B cell (primary cell): ENCODE data around the gene TNNI3K. TPM values are rescaled to one million over a fixed set of nuclear protein-coding genes. Genes with fewer than 3 reads are reported as not detected.

Experiments used
- ATAC-seq: fragments of 200-7000 bp; cut with Tn5 transposase; one replicate; pipeline ENCODE4 v1.10.0; 2021; ENCODE audit warnings: low read depth, mild to moderate bottlenecking, moderate number of reproducible peaks, moderate library complexity
- CTCF ChIA-PET: fragments of 350-600 bp; sonication (Branson Sonifier 250); formaldehyde crosslinking; loops from one replicate; lab custom pipeline; 2021; ENCODE audit warnings: antibody characterized with exemption, inconsistent platforms; lab: Charles Lee
- POLR2A ChIA-PET: fragments of 350-600 bp; sonication (Branson Sonifier 250); formaldehyde crosslinking; loops from one replicate; lab custom pipeline; 2021; ENCODE audit warnings: antibody characterized with exemption; lab: Charles Lee
- DNase-seq: peaks from one replicate; pipeline ENCODE4 v3.0.0; 2013
- H2AFZ ChIP-seq: 2 replicates; pipeline ENCODE4 v1.6.1; 2012; ENCODE audit warnings: mild to moderate bottlenecking, low read depth, low read length; ENCODE audit not compliant: insufficient read depth, poor library complexity, severe bottlenecking
- H3K27ac ChIP-seq, 2 donors: 1 replicate in 1 of 2; 2 replicates in 1 of 2; pipeline ENCODE4 v1.5.1; 2012 to 2013; ENCODE audit warnings: low read length in 2 of 2, mild to moderate bottlenecking in 2 of 2, moderate library complexity in 1 of 2
- H3K27me3 ChIP-seq, 4 experiments: fragments of 200-600 bp in 1 of 4; sonication (generic) in 1 of 4; replicated peaks in 1 of 4; 1 replicate in 2 of 4; 2 replicates in 2 of 4; pipeline versions ENCODE4 v1.6.1 to v1.7.0; 2013 to 2016; ENCODE audit warnings: low read length in 3 of 4, mild to moderate bottlenecking in 2 of 4, mixed read lengths in 1 of 4, moderate library complexity in 1 of 4; ENCODE audit not compliant: insufficient read depth in 4 of 4, control insufficient read depth in 3 of 4; ENCODE audit errors: control extremely low read depth in 1 of 4
- H3K36me3 ChIP-seq, 2 experiments: replicated peaks in 1 of 2; 1 replicate in 1 of 2; 2 replicates in 1 of 2; pipeline versions ENCODE4 v1.6.1 to v1.7.1; 2013; ENCODE audit warnings: low read length in 1 of 2; ENCODE audit not compliant: insufficient read depth in 2 of 2, control insufficient read depth in 1 of 2; ENCODE audit errors: control extremely low read depth in 1 of 2, extremely low read depth in 1 of 2
- H3K4me1 ChIP-seq, 2 donors: fragments of 200-600 bp in 1 of 2; sonication (generic) in 1 of 2; 1 replicate in 1 of 2; 2 replicates in 1 of 2; pipeline versions ENCODE4 v1.5.1 to v1.6.1; 2013 to 2017; ENCODE audit warnings: low read length in 2 of 2; ENCODE audit not compliant: control insufficient read depth in 2 of 2, insufficient read depth in 2 of 2
- H3K4me2 ChIP-seq: replicated peaks from 2 replicates; pipeline ENCODE3; 2012; ENCODE audit warnings: mild to moderate bottlenecking, low read depth, low read length; ENCODE audit not compliant: poor library complexity, severe bottlenecking
- H3K4me3 ChIP-seq, 5 experiments: fragments of 200-600 bp in 1 of 5; sonication (generic) in 1 of 5; 1 replicate in 3 of 5; 2 replicates in 2 of 5; pipeline versions ENCODE4 v1.5.1 to v1.7.0; 2011 to 2016; ENCODE audit warnings: low read length in 4 of 5, mild to moderate bottlenecking in 4 of 5, low read depth in 2 of 5, control low read depth in 1 of 5, moderate library complexity in 1 of 5; ENCODE audit not compliant: insufficient read depth in 1 of 5; ENCODE audit errors: control extremely low read depth in 1 of 5, extremely low read depth in 1 of 5
- H3K79me2 ChIP-seq: fragments of 200-600 bp; sonication (generic); one replicate; pipeline ENCODE4 v1.6.0; 2016; ENCODE audit warnings: low read length; ENCODE audit not compliant: control insufficient read depth, insufficient read depth
- H3K9ac ChIP-seq: fragments of 200-600 bp; sonication (generic); 2 replicates; pipeline ENCODE4 v1.6.1; 2017; ENCODE audit warnings: mild to moderate bottlenecking, low read length, moderate library complexity
- H3K9me3 ChIP-seq, 3 donors: one replicate each; pipeline versions ENCODE4 v1.6.1 to v1.7.1; 2013; ENCODE audit warnings: low read length in 2 of 3; ENCODE audit not compliant: control insufficient read depth in 2 of 3, insufficient read depth in 1 of 3; ENCODE audit errors: control extremely low read depth in 1 of 3
- H4K20me1 ChIP-seq: 2 replicates; pipeline ENCODE4 v1.6.0; 2012; ENCODE audit warnings: mild to moderate bottlenecking, low read length; ENCODE audit not compliant: insufficient read depth, control insufficient read depth, poor library complexity, severe bottlenecking
- H3K27ac Mint-ChIP-seq: one replicate; pipeline ENCODE4 v1.8.0; 2021; ENCODE audit warnings: mixed read lengths
- H3K27me3 Mint-ChIP-seq: one replicate; pipeline ENCODE4 v1.8.0; 2021; ENCODE audit warnings: mixed read lengths
- H3K4me1 Mint-ChIP-seq: one replicate; pipeline ENCODE4 v1.8.0; 2021; ENCODE audit warnings: mixed read lengths
- H3K4me3 Mint-ChIP-seq: one replicate; pipeline ENCODE4 v1.8.0; 2021; ENCODE audit warnings: mixed read lengths
- H3K9me3 Mint-ChIP-seq: one replicate; pipeline ENCODE4 v1.8.0; 2022; ENCODE audit warnings: mixed read lengths; ENCODE audit not compliant: insufficient read depth
- CTCF ChIP-seq: fragments of 200-600 bp; IDR thresholded peaks from one replicate; pipeline ENCODE4 v1.8.0; 2022; ENCODE audit warnings: antibody characterized with exemption, mild to moderate bottlenecking
- EZH2 ChIP-seq: IDR thresholded peaks from 2 replicates; pipeline ENCODE4 v1.6.1; 2012; ENCODE audit warnings: borderline replicate concordance, low read depth, mild to moderate bottlenecking, moderate library complexity, low read length; ENCODE audit not compliant: insufficient read depth, poor library complexity, severe bottlenecking
- WGBS: methylation state at CpG from one replicate; pipeline ENCODE4 v1.1.5; 2013; ENCODE audit warnings: missing lambda C conversion rate; ENCODE audit not compliant: insufficient coverage; 5-methylcytosine and 5-hydroxymethylcytosine counted together
- intact Hi-C: fragments of 100-400 bp; cut with micrococcal nuclease; formaldehyde crosslinking; loops from one replicate; pipeline ENCODE4 v1.10.0; 2022
- polyA plus RNA-seq: library from polyadenylated mRNA; depleted of rRNA; stranded (reverse); fragments of >200 nt; gene quantifications from 2 replicates; pipeline ENCODE4 v1.2.3, GENCODE V29; 2012
- total RNA-seq, 2 donors: library from RNA; stranded (reverse); fragments of 120-200 nt in 1 of 2; gene quantifications; 1 replicate in 1 of 2; 2 replicates in 1 of 2; pipeline versions ENCODE4 v1.2.3 to v1.2.4, GENCODE V29; 2013 to 2022

The TNNI3K gene
- total and polyA plus RNA-seq, 2 donors (not counting 1 experiment from before 2014, with no cell fraction given) = 0.52 to 3.1 TPM

- ChIA-PET CTCF (no interaction called here), POLR2A (no interaction called here)
- H3K4me1 Mint-ChIP-seq = peaks cover 16% of the 10 kb centered on the region
- ATAC-seq (no peak), DNase-seq (no peak)
- Histone ChIP-seq H3K9ac (no peak overlapping the region), H3K27me3 (no peaks in the 10 kb centered on the region), H4K20me1 (no peaks in the 10 kb centered on the region), H2AFZ (no peak overlapping the region), H3K79me2 (no peaks in the 10 kb centered on the region), H3K4me3 (no peak overlapping the region), H3K36me3 (no peaks in the 10 kb centered on the region), H3K9me3 (peaks cover 0 to 8% (median 0%) of the 10 kb centered on the region in 3 donors), H3K4me2 (no peak overlapping the region), H3K27ac (no peak overlapping the region), H3K4me1 (peaks cover 5 to 9% of the 10 kb centered on the region in 2 donors)
- WGBS = 100% methylated on average over 1 of the region's 2 CpGs
- no peak overlapping the region for H3K4me3 Mint-ChIP-seq
- TF ChIP-seq CTCF (no peak), EZH2 (no peak)
- H3K9me3 Mint-ChIP-seq = no peaks in the 10 kb centered on the region
- no peaks in the 10 kb centered on the region for H3K27me3 Mint-ChIP-seq
- intact Hi-C loops = loop anchor here (10.0 kb wide), 1 partner anchor 1531 kb away; the partner anchor contains the start of gene ACADM
- H3K27ac Mint-ChIP-seq = no peak overlapping the region
These were observed 41.3 kb upstream of the TNNI3K start for GRCh38 chr1:74193908-74194307.

GRCh38 chr1:74195339-74195738 lies 39.8 kb upstream of the TNNI3K start:
- no peak overlapping the region for H3K4me2 ChIP-seq
- H2AFZ ChIP-seq = no peak overlapping the region
- H3K27me3 Mint-ChIP-seq = no peaks in the 10 kb centered on the region
- H3K9me3 Mint-ChIP-seq = no peaks in the 10 kb centered on the region
- H3K4me3 ChIP-seq = no peak overlapping the region
- no peaks in the 10 kb centered on the region for H3K36me3 ChIP-seq
- intact Hi-C loops = loop anchor here (5.0 to 10.0 kb wide), 2 partner anchors 1529 to 1592 kb away; partner anchors contain the start of genes ACADM and RABGGTB
- no peaks in the 10 kb centered on the region for H3K27me3 ChIP-seq
- POLR2A ChIA-PET = no interaction called here
- no peak overlapping the region for H3K27ac ChIP-seq
- no peaks in the 10 kb centered on the region for H4K20me1 ChIP-seq
- H3K4me1 Mint-ChIP-seq = peaks cover 24% of the 10 kb centered on the region
- no peaks in the 10 kb centered on the region for H3K79me2 ChIP-seq
- no peak overlapping the region for H3K9ac ChIP-seq
- CTCF ChIA-PET = interaction anchor here (0.8 kb wide), 1 partner anchor 1132 kb away, joined by 3 read pairs; no protein-coding TSS in a partner anchor
- no peak overlapping the region for H3K4me3 Mint-ChIP-seq
- no peak overlapping the region for H3K27ac Mint-ChIP-seq
- no peak for DNase-seq
- no peaks in the 10 kb centered on the region for H3K9me3 ChIP-seq
- TF ChIP-seq EZH2 (no peak), CTCF (no peak)
- peaks cover 8 to 16% of the 10 kb centered on the region in 2 donors for H3K4me1 ChIP-seq
- ATAC-seq = no peak
